GM18858 (cell line): Measurements from ENCODE around the gene TTC23L.

ENCODE experiments used
- ATAC-seq: cut with Tn5 transposase; IDR thresholded peaks from one replicate; pipeline ENCODE4 v1.9.1; 2021; ENCODE audit not compliant: unreplicated experiment

TTC23L gene

DNA sequence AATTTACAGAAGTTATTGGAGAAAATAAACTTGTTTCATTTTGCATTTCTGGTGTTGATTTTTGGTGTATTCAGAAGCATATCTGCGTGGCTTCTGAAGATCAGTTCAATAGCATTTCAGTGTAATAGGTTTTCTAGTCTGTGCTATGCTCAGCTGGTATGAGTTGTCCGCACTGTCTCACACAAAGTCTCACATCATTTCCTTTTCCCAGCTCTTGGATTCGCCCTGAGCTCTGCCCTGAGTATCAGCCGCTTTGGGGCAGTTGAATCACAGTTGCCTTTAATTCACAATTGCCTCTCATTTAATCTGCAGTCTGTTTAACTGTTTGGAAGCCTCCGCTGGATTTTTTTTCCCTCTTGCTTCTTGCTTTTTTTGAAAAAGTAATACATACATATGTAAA, 6.4 kb upstream of the TTC23L start:
- no peak for ATAC-seq

DNA sequence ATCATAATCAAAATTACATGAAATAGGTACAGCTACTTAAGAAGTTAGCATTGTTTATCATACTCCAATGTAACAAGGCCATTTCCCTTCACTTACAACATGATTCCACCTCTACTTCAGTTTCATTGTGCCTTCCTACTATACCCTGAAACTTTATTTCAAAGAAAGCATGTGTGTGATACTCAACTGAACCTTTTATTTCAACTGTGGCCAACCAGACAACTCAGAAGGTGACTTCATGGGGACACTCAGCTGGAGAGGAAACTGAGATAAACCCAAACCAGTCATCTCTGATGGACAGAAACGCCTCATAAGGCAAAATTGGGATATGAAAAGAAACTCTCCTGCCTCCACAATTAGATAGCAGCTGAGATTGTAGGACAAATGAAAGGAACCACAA, 5.9 kb upstream of the TTC23L start:
- no peak for ATAC-seq

- no peak for ATAC-seq
Observed at GRCh38 chr5:34833976-34834793, 4.8 kb upstream of the TTC23L start.

DNA sequence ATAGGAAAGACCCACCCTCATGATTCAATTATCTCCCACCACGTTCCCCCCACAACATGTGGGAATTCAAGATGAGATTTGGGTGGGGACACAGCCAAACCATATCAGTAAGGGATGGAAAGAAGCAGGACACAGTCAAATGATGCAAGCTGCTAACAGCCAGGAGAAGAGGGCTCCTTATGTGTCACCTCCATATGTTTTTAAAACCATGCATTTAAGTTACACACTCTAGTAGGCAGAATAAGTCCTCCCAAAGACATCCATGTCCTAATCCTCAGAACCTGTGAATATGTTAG, 4.2 kb upstream of the TTC23L start:
- ATAC-seq = no peak

GRCh38 chr5:34835664-34836063, 3.3 kb upstream of the TTC23L start:
- no peak for ATAC-seq

DNA sequence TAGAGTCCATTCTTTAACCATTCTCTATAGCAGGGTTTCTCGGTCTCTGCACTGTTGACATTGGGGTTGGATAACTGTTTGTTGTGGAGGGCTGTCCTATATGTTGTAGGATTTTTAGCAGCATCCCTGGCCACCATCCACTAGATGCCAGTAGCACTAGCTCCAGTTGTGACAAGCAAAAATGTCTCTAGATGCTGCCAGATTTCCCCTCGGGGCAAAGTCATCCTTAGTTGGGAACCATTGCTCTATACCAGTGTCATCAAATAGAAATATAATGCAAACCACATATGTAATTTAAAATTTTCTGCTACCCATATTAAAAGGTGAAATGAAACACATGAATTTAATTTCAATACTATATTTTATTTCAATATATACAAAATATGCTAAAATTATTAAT, 2.9 kb downstream of the TTC23L start:
- ATAC-seq = no peak

DNA sequence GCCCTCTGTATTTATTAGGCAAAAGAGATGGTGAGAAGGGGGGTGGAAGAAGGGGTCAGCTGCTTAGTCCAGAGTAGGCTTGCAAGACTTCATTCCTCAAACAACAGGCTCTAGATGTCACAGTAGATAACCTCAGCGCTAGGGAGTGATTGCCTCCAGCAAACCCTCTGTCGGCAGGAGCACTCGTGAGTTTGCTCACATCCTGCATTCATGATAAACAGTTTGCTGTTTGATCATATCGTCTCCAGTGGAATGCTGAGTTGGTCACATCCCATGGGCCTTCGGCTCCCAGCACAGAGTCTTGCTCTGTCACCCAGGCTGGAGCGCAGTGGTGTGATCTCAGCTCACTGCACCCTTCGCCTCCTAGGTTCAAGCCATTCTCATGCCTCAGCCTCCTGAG, 3.6 kb downstream of the TTC23L start:
- ATAC-seq = no peak

DNA sequence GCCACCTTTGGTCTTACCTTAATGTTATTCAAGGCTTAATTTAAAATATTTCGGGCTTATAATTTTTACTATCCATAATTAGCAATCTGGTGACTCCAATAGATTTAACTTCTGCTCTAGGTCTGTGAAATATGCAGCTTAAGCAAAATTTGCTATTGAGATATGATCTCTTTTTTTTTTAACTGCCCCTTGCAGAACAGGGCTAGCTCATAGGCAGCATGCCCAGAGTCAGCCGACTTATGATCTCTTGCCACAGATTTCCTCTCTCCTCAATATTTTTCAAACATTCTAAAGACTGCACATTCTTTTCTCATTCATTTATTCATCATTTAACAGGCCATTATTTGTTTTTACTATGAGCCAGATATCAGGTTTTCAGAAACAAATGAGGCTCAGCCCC, 4.5 kb downstream of the TTC23L start:
- no peak for ATAC-seq

DNA sequence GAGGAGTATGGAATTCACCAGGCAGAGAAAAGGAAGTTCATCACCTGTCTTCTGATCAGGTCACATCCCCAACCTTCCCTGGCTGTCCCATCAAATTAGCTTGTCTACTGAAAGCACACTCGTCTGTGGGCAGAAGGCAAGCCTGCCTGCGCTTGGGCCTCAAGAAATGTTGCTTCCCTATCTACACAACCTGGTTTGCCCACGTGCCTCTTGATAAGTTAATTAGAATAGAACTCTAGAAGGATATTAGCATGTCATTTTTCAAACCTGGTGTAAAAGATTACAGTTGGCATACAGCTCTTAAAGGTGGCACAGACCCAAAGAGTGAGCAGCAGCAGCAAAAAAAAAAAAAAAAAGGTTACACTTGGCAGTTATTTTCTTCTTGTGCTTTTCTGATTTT, 5.1 kb downstream of the TTC23L start:
- ATAC-seq = no peak

DNA sequence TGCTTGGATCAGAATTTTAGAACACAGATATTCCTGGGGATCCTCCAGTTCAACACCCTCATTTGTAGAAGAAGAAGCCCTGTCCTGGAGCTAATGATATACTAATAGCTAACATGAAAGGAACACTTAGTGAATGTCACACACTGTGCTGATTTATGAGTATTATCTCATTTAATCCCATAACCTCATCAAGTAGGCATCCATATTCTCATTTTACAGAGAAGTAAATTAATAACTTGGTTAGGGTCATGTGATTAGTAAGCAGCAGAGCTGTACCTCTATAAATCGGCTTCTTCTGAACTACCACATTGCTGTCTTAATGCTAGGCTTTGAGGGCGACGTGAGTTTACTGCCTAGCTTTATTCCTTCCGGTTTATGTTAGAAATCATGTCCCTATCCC, 6.0 kb downstream of the TTC23L start:
- ATAC-seq = no peak

DNA sequence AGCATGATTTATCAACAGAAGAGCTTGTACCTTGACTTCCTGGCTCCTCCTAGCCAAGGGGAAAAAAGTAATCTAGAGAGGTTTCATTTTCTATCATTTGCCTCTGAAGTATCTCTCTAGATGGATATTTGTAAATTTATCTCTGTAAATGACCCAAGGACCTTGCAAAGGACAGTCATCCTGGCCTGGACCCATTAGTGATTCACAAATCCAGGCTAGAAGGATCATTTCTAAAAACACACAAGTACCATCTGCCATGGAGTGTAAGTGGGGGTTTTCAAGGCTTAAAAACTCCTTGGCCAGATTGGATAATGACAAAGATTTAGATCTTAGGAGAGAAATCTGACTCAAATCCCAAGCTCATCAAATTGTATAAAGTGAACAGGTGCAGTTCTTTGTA, 8.1 kb downstream of the TTC23L start:
- no peak for ATAC-seq

GRCh38 chr5:34847552-34847951, 8.6 kb downstream of the TTC23L start:
- no peak for ATAC-seq

GRCh38 chr5:34848230-34848629, 9.3 kb downstream of the TTC23L start:
- ATAC-seq = no peak

GRCh38 chr5:34849253-34849652, 10.3 kb downstream of the TTC23L start:
- ATAC-seq = no peak

DNA sequence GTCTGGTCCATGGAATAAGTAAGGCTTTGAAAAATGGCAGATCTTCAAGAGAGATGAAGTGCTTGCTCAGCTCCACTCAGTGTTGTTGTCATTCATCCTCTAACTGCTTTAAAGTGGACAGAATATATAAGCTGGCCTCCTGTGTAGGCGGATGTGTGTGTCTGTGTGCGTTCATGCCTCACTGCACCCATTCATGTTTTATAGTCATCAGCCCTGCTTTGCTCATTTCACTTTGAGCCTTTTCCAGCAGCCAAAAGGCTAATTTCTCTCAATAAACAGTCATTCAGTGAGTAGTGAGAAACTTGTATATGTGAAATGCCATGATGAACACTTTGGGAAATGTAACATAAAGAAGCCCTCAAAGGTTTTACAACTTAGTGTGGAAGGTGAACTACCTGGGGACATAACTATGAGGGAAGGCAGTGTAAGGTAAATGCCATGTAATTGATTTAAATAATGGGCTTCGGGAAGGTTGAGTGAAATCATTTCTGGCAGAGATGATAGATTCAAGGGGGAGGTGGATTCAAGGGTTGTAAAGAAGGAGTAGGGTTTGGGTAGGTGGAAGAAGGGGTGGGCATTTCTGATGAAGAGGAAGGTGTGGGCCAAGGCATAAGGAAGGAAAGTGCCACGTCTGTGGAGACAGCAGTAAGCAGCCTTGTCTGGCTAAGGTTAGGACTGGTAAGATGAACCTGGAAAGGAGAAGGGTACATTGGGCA, 15.7 kb downstream of the TTC23L start:
- peak; percentile 99 for ATAC-seq

GRCh38 chr5:34857161-34857560, 18.2 kb downstream of the TTC23L start:
- no peak for ATAC-seq

DNA sequence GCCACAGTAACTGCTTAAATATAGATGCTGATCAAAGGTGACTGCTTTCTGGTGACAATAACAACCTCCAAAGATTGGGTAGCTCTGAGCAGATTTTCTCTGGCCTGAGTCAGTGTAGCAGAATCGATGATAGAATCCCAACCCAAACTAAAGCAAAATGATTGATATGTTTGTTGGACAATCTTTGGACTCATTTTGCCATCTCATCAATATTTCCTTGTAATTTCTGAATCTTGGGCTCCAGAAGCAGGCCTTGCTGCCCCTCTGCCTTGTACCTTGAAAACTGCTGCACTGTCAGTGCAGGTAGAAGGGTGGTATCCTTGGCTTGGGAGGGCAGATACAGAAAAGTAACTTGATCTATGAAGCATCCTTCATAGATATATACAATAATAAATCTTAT, 18.9 kb downstream of the TTC23L start:
- no peak for ATAC-seq

DNA sequence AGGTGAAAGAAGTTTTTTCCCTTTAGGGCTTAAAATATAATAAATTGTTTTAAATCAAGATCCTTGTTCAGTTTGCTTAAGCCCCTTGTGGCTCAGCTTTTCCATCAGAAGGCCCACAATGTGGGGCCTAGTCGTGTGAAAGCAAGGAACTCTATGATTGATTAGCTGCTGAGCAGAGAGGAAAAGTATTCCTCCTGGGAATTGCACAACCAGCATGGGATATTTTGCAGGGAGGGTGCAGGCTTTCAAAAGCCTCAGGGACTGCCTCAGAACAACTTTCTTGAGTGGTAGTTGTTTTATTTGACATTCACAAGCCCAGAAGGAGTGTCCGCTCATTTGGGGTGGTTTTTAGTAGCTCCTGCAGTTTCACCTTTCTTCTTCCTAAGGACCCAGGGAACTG, 19.8 kb downstream of the TTC23L start:
- ATAC-seq = no peak

DNA sequence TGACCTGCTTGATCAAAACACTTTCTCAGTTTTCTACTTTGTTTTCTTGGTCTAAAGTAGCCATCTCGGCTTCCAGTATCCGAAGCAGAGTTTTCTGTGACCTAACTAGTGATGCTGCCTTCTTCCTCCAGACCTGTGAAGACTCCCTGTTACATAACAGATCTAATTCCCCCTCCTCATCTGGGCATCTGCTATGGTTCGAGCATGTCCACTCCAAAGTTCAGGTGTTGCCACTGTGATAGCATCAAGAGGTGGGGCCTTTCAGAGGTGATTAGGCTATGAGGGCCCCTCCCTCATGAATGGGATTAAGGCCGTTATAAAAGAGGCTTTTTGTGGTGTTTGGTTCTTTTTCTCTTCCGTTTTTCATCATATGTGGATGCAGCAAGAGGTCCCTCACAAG, 20.3 kb downstream of the TTC23L start:
- ATAC-seq = no peak

- no peak for ATAC-seq
Observed at GRCh38 chr5:34863946-34864345, 25.0 kb downstream of the TTC23L start.

- no peak for ATAC-seq
Observed at GRCh38 chr5:34865091-34865490, 26.1 kb downstream of the TTC23L start.

DNA sequence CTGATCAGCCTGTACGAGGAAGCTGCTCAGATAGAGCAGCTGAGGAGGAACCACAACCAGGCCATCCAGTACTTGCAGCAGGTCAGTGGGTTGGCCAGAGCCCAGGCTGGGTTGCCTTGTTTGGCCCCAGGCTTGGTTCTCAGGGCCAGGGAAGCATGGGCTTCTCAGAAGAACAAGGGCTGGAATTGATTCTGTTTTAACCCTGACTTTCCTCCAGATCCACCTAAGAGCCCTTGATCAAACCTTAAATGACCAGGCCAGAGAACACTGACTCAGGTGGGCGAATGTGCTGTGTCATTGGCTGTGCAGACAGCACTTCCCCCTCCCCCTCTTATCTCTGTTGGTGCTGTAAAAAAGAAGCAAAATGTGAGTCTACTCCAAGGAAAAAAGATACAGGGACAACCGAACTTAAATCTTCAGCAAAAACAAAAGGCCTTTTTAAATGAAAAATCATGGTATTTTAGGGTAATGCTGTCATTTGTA, 28.1 kb downstream of the TTC23L start:
- no peak for ATAC-seq

- no peak for ATAC-seq
Observed at GRCh38 chr5:34867660-34868059, 28.7 kb downstream of the TTC23L start.
